Tibial artery (tissue), 4 donors: Measurements from ENCODE around the gene POTEB.
A peak's percentile ranks its signal among the peaks of the same experiment; 100 is the strongest.
"Not testable (repeated sequence)": the region's sequence is repeated elsewhere in the genome, so short reads cannot be mapped to it uniquely, and the experiment has no call there.

ENCODE experiments used
- DNase-seq, 2 donors: peaks; one replicate each; pipeline ENCODE4 v3.0.0-alpha.2; 2019
- H3K27ac ChIP-seq, 2 donors: fragments of 200-600 bp; sonication (generic) in 1 of 2; 1 replicate in 1 of 2; 2 replicates in 1 of 2; pipeline ENCODE4 v1.5.1; 2018 to 2019; ENCODE audit warnings: mild to moderate bottlenecking in 1 of 2
- H3K27me3 ChIP-seq, 2 donors: fragments of 200-600 bp; sonication (generic) in 1 of 2; one replicate each; pipeline versions ENCODE4 v1.5.1 to v1.6.0; 2016 to 2019
- H3K36me3 ChIP-seq, 3 donors: fragments of 200-600 bp; sonication (generic) in 2 of 3; one replicate each; pipeline ENCODE4 v1.5.1; 2016 to 2019; ENCODE audit warnings: mild to moderate bottlenecking in 2 of 3
- H3K4me1 ChIP-seq, 4 donors: fragments of 200-600 bp; sonication (generic) in 2 of 4; 1 replicate in 3 of 4; 2 replicates in 1 of 4; pipeline ENCODE4 v1.5.1; 2016 to 2019
- H3K4me3 ChIP-seq, 2 donors: fragments of 200-600 bp; sonication (generic) in 1 of 2; 1 replicate in 1 of 2; 2 replicates in 1 of 2; pipeline ENCODE4 v1.5.1; 2018 to 2019; ENCODE audit warnings: mild to moderate bottlenecking in 2 of 2
- H3K9me3 ChIP-seq, 3 donors: fragments of 200-600 bp; sonication (generic) in 1 of 3; one replicate each; pipeline ENCODE4 v1.5.1; 2016 to 2019
- intact Hi-C: fragments of 100-400 bp; cut with DNase I; formaldehyde crosslinking; loops from one replicate; pipeline ENCODE4 v1.15.0; 2023; ENCODE audit warnings: low total_unique reads

POTEB gene

GRCh38 chr15:21877635-21878034, at the start of gene POTEB:
Gene POTEB (minus strand): TSS chr15:21877735. CDS start chr15:21877246, 489 bp downstream.
- intact Hi-C loops, H3K27ac ChIP-seq: not testable (repeated sequence)

GRCh38 chr15:21890955-21891354, 13.4 kb upstream of the POTEB start:
- intact Hi-C loops, H3K9me3 ChIP-seq, H3K4me1 ChIP-seq, H3K27ac ChIP-seq, DNase-seq, H3K4me3 ChIP-seq, H3K36me3 ChIP-seq, H3K27me3 ChIP-seq: not testable (repeated sequence)

More at GRCh38 chr15:21877635-21878034, at the start of gene POTEB:
- not testable (repeated sequence) for H3K9me3 ChIP-seq, DNase-seq, H3K36me3 ChIP-seq, H3K27me3 ChIP-seq, H3K4me3 ChIP-seq, H3K4me1 ChIP-seq

DNA sequence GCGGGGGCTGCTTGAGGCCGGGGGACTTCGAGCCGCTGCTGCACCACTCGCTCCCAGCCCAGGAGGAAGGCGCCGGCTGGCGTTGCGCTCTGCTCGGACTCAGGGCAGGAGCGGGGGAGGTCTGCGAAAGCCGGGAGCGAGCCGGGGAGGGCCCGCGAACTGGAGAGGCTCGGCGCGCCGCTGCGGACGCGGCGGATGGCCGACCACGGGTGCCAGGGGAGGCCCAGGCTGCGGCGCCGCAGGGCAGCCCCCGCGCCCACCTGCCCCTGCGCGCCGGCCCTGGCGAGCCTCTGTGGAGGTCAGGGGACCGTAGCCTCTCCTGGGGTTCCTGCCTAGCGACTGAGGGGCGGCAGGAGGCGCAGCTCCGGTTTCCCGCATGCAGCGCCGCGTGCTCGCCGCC, 12.0 kb upstream of the POTEB start:
- intact Hi-C loops, DNase-seq, H3K27me3 ChIP-seq, H3K4me3 ChIP-seq, H3K9me3 ChIP-seq, H3K36me3 ChIP-seq, H3K4me1 ChIP-seq, H3K27ac ChIP-seq: not testable (repeated sequence)

- intact Hi-C loops, H3K4me3 ChIP-seq, H3K9me3 ChIP-seq, H3K4me1 ChIP-seq, H3K36me3 ChIP-seq, H3K27me3 ChIP-seq, H3K27ac ChIP-seq: not testable (repeated sequence)
- peak in 1 of 2 donors; percentile 15 for DNase-seq
Measured at GRCh38 chr15:21838831-21839230, 38.7 kb downstream of the POTEB start.
